GM21825 (cell line): Measurements from ENCODE around the gene TRAPPC4.
"Not testable (repeated sequence)": the region's sequence is repeated elsewhere in the genome, so short reads cannot be mapped to it uniquely, and the experiment has no call there.

ENCODE experiments used
- ATAC-seq: cut with Tn5 transposase; IDR thresholded peaks from one replicate; pipeline ENCODE4 v1.9.1; 2021; ENCODE audit warnings: mild to moderate bottlenecking, moderate library complexity; ENCODE audit not compliant: unreplicated experiment

Gene TRAPPC4

DNA sequence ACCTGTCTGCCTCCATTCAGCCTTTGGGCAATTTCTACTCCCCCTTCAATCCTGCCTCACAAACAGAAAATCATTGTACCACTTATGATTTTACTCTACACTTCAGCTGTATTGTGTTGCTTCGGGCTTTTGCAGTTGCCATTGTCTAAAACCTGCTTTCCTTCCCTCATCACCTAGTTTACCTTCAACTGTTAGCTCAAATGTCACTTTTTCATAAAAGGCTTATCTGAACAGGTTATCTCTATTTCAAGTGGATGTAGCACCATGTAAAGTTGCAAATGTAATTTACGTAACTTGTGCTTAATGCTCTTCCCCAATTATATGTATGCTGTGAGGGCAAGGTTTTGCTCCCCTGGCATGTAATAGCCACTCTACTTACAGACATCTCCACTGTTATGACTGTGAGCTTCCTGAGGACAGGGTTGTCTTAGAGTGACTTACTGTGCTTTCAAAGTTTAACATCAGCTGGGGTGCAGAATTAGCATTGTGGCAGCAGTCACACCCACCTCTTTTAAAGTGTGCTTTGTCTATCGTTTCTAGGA lies 5.9 kb upstream of the TRAPPC4 start:
- ATAC-seq, result no peak

DNA sequence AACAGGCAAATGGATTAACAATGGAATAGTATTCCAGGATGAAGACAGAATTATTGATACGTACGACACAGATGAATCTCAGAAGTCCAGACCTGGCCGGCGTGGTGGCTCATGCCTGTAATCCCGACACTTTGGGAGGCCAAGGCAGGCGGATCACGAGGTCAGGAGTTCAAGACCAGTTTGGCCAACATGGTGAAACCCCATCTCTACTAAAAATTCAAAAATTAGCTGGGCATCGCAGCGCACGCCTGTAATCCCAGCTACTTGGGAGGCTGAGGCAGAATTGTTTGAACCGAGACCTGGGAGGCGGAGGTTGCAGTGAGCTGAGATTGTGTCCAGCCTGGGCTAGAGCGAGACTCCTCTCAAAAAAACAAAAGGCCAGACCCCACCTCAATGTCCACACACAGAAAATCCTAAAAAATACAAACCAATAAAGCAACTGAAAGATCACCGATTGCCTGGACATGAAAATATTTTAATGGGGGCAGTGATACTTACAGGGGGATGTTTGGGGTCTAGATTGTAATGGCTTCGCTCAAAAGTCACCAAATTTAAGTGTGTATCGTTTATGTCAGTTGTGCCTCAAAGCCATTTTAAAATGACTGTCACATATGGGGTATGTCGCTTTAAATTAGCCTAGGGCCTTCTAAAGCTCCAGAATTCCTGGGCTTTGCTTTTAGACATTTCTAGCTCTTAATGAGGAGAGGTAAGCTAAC lies 4.2 kb upstream of the TRAPPC4 start:
- ATAC-seq, result no peak

GRCh38 chr11:119015054-119015611 lies 3.4 kb upstream of the TRAPPC4 start:
- ATAC-seq, result no peak

GRCh38 chr11:119016216-119017009 lies 2.2 kb upstream of the TRAPPC4 start:
- no peak for ATAC-seq

DNA sequence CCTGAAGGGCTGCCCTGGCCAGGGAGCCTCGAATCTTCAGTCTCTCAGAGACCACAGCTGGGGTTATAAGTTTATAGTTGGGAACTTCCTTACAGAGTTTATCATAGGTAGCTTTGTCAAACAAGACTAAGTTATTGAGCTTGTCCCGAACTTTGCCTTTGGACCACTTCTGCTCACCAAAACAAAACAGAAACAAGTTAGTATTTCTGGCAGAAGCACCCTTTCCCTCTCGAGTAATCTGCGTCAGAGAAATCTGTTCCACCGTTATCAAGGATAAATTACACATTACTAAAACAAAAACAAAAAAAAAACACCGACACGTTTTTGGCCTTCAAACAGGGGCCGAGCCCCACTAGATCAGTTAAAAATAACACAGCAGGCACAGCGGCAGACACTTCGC lies 1.2 kb upstream of the TRAPPC4 start:
- not testable (repeated sequence) for ATAC-seq

GRCh38 chr11:119019996-119020395 lies 1.4 kb downstream of the TRAPPC4 start:
- no peak for ATAC-seq

DNA sequence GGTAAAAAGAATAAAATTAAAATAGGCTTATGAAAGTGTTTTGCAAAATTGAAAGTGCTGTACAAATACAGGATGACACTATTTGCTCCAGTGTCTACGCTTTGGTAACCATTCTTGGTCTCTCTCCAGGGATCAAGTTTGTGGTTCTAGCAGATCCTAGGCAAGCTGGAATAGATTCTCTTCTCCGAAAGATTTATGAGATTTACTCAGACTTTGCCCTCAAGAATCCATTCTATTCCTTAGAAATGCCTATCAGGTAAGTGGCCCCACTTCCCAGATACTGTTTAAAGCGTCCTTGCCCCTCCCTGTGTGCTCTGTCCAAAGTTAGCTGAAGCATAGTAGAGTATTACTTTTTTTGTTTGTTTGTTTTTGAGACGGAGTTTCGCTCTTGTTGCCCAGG lies 3.1 kb downstream of the TRAPPC4 start:
- no peak for ATAC-seq

GRCh38 chr11:119023741-119024140 lies 5.2 kb downstream of the TRAPPC4 start:
- no peak for ATAC-seq

DNA sequence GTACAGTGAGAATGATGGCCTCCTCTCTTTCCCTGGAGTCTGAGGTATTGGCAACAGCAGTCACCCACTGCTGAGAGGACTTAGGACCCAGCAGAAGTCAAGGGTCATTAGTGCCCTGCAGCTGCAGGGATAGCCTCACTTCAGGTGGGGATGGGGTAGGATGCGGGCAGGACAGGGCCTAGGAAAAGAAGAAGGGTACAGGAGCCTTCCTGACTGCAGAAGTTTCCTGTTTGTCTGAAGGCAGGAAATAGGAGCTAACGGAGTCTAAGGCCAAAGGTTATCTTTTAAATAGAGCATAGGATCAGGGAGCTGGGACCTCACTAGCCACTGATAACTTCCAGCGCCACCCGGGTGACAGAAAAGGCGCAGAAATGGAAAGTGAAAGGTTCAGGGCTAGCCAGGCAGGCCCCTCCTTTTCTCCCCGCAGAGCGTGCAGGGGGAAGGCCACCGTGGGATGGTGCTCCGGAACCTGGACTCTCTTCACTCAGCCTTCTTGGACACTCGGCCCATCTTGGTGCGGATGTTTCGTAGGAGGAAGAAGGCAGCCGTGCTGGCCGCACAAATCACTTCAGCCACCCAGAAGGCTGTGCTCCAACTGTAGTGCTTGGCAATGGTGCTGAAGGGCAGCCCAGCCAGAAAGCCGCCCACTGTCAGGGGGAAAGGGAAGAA lies 6.0 kb downstream of the TRAPPC4 start:
- ATAC-seq, result no peak

DNA sequence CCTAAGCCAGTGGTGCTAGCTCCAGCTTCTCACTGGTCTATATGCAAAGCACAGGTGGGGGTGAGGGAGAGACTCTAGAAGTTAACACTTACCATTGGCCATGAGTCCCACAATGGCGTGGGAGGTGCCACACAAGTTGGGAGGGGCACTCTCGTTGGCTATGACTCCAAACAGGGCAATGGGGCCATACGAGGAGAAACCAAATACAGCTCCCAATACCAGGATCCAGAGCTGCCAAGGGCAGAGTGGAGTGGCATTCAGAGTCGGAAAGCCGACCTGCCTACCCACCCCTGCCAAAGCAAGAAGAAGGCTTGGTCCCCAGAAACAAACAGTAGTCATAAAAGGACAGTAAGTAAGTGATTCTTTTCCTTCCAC lies 6.5 kb downstream of the TRAPPC4 start:
- no peak for ATAC-seq

GRCh38 chr11:119025541-119025940 lies 7.0 kb downstream of the TRAPPC4 start:
- no peak for ATAC-seq

- no peak for ATAC-seq
These were observed 7.6 kb downstream of the TRAPPC4 start for GRCh38 chr11:119025978-119026766.

GRCh38 chr11:119026970-119027369 lies 8.4 kb downstream of the TRAPPC4 start:
- ATAC-seq, result no peak

- ATAC-seq, result no peak
These were observed 9.2 kb downstream of the TRAPPC4 start for GRCh38 chr11:119027561-119028345.

DNA sequence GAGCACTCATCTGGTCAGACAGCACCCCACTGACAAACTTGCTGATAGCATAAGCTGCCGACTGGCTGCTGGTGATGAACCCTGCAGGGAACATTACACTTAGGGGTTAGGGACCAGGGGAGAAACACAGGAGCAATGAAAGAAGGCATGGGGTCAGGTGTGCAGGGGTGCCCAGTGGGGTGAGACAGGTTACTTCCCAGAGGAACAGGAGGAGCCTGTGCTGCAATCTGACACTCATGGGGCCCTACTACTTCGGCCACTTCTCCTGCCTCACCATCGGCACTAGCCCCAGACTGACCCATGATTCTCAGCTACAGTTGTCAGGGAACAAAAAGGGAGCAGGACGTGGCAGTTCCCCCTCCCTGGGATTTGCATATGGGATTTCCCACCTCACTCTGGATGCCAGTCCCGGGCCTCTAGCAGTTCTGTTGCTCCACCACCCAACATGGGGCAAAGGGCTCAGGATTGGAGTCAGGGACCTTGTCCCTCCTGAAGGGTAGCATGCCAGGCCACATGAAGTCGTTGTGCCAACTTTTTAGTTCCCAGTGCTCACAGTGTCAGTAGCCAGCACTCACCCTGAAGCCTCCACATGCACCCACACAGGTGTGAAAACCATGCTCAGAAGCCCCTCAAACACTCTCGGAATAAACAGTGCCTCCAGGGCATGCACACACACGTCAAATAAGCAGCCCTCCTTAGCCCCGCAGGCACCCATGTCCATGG lies 9.9 kb downstream of the TRAPPC4 start:
- ATAC-seq, result no peak

DNA sequence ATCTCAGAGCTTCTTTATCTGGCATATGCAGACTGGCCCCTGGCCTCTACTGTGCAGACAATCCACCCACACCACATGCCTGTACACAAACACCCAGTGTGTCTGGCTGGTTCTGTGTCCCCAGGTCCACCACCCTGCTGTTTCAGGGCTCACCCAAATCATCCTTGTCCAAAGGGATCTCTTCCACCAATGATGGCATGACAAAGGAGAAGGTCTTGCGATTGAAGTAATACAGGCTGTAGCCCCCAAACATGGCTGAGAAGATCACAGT lies 10.4 kb downstream of the TRAPPC4 start:
- ATAC-seq, result no peak

DNA sequence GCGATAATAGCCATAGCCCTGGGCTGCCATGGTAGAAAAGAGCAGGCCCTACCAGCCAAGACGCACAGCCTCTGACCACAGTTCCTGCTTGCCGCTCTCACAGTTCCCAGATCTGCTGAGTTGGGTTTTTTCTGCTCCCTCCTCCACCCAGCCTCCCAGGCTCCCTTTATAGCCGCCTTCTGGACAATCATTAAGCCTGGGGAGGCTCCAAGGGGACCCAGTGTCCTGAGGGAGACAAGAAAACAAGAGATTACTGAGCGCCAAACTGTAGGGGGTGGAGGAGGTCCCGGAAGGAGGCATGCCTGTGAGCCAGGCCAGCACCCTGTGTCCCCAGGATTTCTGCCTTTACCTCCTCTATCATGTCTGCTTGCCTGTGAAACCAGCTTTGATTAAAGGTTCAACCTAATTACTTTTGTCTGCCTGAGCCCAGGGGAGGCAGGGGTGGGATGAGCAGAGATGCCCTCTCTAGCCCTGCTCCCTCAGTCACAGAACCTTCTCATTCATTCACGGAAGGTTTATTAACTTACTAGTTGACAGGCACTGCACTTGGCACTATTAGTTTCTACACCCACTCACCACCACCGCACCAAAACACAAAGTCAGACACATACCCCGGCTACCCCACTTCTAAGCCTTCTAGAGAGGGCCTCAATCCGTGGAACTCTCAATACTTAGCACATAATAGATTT lies 10.9 kb downstream of the TRAPPC4 start:
- no peak for ATAC-seq

DNA sequence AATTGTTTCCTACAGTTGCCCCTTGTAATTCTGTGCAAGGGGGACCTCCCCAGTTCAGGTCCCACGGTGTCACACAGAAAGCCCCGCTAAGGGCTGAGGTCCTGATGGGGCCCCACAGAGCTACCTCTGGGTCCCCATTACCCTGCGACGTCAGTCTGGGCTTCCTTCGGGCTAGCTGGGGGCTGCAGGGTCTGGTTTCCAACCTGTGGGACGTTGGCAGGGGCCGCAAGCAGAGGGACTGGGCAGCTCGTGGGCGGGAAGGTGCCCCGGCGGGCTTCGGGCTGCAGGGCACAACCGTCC lies 11.4 kb downstream of the TRAPPC4 start:
- no peak for ATAC-seq
